Glutamatergic neuron (in vitro differentiated cells): ENCODE results near the gene GPRC5D. TPM values are rescaled to one million over a fixed set of nuclear protein-coding genes. Genes with fewer than 3 reads are reported as not detected.

Experiments used
- DNase-seq: peaks from one replicate; pipeline ENCODE4 v3.0.0; 2022
- H3K27ac Mint-ChIP-seq: one replicate; pipeline ENCODE4 v1.8.0; 2020; ENCODE audit warnings: mild to moderate bottlenecking, mixed read lengths, inconsistent platforms; ENCODE audit not compliant: unreplicated experiment
- H3K27me3 Mint-ChIP-seq: one replicate; pipeline ENCODE4 v1.8.0; 2020; ENCODE audit warnings: mild to moderate bottlenecking, moderate library complexity, mixed read lengths, inconsistent platforms; ENCODE audit not compliant: unreplicated experiment
- H3K36me3 Mint-ChIP-seq: one replicate; pipeline ENCODE4 v1.8.0; 2020; ENCODE audit warnings: mild to moderate bottlenecking, mixed read lengths, inconsistent platforms; ENCODE audit not compliant: unreplicated experiment
- H3K4me1 Mint-ChIP-seq: one replicate; pipeline ENCODE4 v1.8.0; 2020; ENCODE audit warnings: mild to moderate bottlenecking, low read depth, mixed read lengths, inconsistent platforms; ENCODE audit not compliant: unreplicated experiment
- H3K4me3 Mint-ChIP-seq: one replicate; pipeline ENCODE4 v1.8.0; 2020; ENCODE audit warnings: mild to moderate bottlenecking, mixed read lengths, inconsistent platforms; ENCODE audit not compliant: unreplicated experiment
- H3K9me3 Mint-ChIP-seq: one replicate; pipeline ENCODE4 v1.8.0; 2020; ENCODE audit warnings: mild to moderate bottlenecking, moderate library complexity, mixed read lengths, inconsistent platforms; ENCODE audit not compliant: unreplicated experiment
- CTCF ChIP-seq: fragments of 200-600 bp; sonication (generic); IDR thresholded peaks from one replicate; pipeline ENCODE4 v1.5.0; 2021; ENCODE audit not compliant: partially characterized antibody, unreplicated experiment
- total RNA-seq: library from RNA; stranded (reverse); fragmentation: NEBNext Ultra II Directional; extraction: Animal tissue kit (Norgen Biotek cat#: 25700); gene quantifications from one replicate; pipeline ENCODE4 v1.2.1, GENCODE V29; 2021; ENCODE audit not compliant: unreplicated experiment

GPRC5D gene
- total RNA-seq, 1 donor from 2014 or later: not detected

GRCh38 chr12:12930633-12931219, 21.2 kb downstream of the GPRC5D start:
- H3K27ac Mint-ChIP-seq: no peak overlapping the region
- H3K4me3 Mint-ChIP-seq: no peak overlapping the region
- TF ChIP-seq CTCF: no peak
- no peaks in the 10 kb centered on the region for H3K9me3 Mint-ChIP-seq
- H3K27me3 Mint-ChIP-seq: peaks cover 2% of the 10 kb centered on the region
- no peak for DNase-seq
- H3K36me3 Mint-ChIP-seq: no peaks in the 10 kb centered on the region
- H3K4me1 Mint-ChIP-seq: no peaks in the 10 kb centered on the region

- Mint-ChIP-seq H3K27me3 (peaks cover 2% of the 10 kb centered on the region), H3K4me1 (no peaks in the 10 kb centered on the region), H3K9me3 (no peaks in the 10 kb centered on the region), H3K36me3 (no peaks in the 10 kb centered on the region), H3K4me3 (no peak overlapping the region), H3K27ac (no peak overlapping the region)
- no peak for TF ChIP-seq CTCF
- no peak for DNase-seq
Measured at GRCh38 chr12:12929696-12930095, 22.3 kb downstream of the GPRC5D start.

- no peaks in the 10 kb centered on the region for H3K9me3 Mint-ChIP-seq
- peaks cover 4% of the 10 kb centered on the region for H3K27me3 Mint-ChIP-seq
- DNase-seq: no peak
- H3K4me3 Mint-ChIP-seq: no peak overlapping the region
- H3K36me3 Mint-ChIP-seq: no peaks in the 10 kb centered on the region
- TF ChIP-seq CTCF: no peak
- no peak overlapping the region for H3K27ac Mint-ChIP-seq
- no peaks in the 10 kb centered on the region for H3K4me1 Mint-ChIP-seq
Measured at GRCh38 chr12:12927211-12928079, 24.5 kb downstream of the GPRC5D start.

GRCh38 chr12:12926571-12927071, 25.3 kb downstream of the GPRC5D start:
- no peak for DNase-seq
- no peaks in the 10 kb centered on the region for H3K4me1 Mint-ChIP-seq
- H3K36me3 Mint-ChIP-seq: no peaks in the 10 kb centered on the region
- H3K27ac Mint-ChIP-seq: no peak overlapping the region
- no peak for TF ChIP-seq CTCF
- peaks cover 3% of the 10 kb centered on the region for H3K9me3 Mint-ChIP-seq
- H3K27me3 Mint-ChIP-seq: peaks cover 4% of the 10 kb centered on the region
- no peak overlapping the region for H3K4me3 Mint-ChIP-seq

- no peak for DNase-seq
- Mint-ChIP-seq H3K9me3 (peaks cover 3% of the 10 kb centered on the region), H3K27me3 (peaks cover 4% of the 10 kb centered on the region), H3K4me3 (no peak overlapping the region), H3K4me1 (no peaks in the 10 kb centered on the region), H3K36me3 (no peaks in the 10 kb centered on the region), H3K27ac (no peak overlapping the region)
- no peak for TF ChIP-seq CTCF
Measured at GRCh38 chr12:12925388-12925787, 26.6 kb downstream of the GPRC5D start.
